HG02973 (cell line): Measurements from ENCODE around the gene ZFP36.

Source experiments
- ATAC-seq: cut with Tn5 transposase; IDR thresholded peaks from one replicate; pipeline ENCODE4 v1.9.1; 2021; ENCODE audit warnings: moderate library complexity; ENCODE audit not compliant: unreplicated experiment

ZFP36 gene

DNA sequence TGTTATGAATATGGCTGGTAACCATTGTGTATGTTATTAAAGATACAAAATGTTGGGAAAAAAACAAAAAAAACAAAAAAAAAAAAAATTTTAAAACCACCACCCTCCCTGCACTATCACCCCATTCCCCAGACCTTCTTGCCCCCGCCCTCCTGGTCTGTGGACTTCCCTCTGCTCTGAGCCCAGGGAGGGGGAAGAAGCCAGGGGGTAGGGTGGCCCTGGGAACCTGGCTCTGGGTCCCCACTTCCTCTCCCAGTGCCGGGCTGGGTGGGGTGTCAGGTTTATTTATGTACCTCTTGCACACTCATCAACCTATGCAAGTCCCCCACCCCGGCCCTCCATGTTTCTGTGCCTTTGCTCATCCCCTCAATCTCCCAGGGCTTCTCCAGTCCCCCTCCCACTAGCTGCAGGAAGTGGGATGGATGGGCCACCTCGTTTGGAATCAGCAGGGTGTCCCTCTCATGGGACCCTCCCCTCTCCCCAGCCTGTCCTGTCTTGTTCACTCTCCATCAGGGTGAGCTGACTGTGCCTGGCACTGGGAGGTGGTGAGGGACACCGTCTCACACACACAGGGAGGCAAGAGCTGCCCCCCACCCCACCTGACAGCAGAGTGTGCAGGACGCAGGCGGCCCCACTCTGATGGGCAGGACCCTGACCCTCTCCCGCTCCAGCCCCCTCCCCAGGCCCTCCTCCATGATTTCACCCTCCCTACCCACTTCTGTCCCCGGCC, 21.6 kb upstream of the ZFP36 start:
- ATAC-seq, result no peak

DNA sequence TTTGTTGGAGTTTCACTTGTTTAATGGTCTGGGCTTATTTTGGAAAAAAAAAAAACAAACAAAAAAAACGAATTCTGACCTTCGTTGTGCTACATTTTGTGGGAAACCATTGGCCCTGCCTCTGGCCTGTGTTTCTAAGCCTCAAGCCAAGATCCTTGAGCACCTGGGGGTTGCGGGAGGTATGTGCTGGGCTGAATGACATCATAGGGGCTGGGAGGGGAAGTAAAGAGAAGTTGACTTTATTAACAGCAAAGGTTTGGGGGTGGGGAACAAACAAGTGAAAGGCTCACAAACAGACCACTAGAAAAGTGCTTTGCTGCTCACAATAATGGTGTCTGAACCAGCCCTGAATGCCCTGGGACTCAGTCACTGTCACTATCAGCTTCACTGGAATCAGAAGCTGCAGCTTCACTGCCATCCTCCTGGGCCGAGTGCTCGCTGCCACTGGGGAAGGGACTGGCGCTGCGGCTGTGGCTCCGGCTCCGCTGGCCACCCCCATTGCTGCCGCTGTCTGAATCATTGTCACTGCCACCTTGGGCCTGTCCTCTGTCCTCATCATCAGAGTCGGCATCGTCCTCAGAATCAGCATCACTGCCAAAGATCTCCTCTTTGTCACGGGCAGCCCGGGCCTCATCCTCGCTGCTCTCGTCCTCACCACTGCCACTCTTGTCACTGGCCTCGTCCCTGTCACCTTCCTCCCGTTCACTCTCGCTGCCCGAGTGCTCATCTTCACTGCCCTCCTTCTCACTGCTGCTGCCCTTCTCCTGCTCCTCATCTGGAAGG, 20.8 kb upstream of the ZFP36 start:
- no peak for ATAC-seq

DNA sequence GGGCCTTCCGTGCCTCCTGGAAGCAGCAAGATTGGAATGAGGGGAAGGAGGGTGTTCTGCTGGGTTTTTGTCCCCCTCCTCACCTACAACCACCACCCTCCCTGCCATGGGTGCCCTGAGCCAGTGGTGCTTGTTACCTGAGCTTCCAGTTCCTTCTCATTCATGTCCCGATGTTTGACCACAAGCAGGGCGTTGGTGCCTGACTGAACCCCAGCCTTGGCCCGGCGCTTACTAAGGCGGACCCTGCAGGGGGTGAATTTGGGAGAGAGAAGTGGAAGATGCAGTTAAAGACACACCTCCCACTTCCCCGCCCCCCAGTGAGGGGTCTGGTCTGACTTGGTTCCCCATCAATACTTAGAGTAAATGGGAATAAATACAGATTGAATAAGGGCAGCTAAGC, 20.1 kb upstream of the ZFP36 start:
- no peak for ATAC-seq

DNA sequence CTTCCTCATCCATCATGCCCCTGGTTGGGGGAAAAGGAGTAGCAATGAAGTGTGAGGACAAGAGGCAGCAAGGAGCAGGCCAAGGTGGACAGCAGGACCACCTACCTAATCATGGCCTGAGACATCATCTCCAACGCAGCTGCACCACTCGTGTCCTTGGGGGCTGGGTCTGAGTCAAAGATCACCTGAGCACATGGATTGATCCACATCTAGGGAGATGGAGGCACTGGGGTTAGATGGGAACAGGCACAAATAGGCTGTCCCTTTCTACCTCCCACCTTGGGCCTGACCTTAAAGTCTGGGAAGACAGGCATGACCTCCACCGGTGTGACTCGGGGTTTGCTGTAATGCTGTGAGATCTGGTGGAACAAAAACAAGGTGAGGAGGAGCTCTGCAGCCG, 18.0 kb upstream of the ZFP36 start:
- ATAC-seq, result no peak

DNA sequence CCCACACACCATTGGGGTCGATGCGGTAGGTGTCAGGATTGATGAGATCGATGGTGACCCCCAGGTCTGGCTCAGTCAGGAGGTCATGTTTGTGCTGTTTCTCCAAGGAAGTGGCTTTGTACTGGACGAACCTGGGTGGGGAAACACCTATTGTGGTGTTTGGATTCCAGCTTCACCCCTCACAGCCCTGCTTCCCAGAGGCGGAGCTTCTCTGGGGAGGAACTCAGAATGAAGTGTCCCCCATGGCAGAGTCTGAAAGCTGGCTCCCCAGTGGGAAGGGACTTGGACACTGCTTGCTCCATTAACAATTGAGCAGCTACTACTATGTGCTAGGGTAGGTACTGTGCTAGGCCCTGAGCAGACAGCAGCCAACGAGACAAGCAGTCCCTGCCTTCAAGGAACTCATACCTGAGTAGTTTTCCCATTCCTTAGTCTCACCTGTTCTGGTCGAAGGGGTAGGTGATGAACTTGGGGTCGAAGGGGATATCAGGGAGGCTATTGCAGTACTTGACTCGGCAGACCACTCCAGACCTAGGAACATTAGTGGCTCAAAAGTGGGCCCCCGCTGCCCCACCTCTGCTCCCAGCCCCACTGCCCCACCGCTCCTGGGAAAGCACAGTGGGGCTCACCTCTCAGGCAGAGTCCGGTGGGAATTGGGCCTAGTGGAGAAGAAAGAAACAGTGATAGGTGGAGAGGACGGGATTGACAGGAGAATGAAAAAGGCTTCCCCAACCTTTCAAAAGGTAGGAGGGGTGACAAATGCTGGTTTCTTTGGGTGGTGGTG, 16.8 kb upstream of the ZFP36 start:
- no peak for ATAC-seq

DNA sequence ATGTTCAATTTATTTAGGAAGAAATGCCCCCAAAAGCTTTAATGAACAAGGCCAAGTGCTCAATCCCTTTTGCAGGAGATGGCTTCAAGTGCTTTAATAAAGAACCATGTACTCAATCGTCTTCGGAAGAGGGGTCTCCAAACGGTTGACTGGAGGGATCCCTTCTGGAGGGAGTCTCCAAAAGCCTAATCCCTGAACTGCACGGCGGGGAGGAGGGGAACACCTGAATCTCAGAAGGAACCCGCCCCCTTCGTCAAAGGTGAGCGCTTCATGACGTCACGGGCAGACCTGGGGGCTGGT, 16.2 kb upstream of the ZFP36 start:
- no peak for ATAC-seq

DNA sequence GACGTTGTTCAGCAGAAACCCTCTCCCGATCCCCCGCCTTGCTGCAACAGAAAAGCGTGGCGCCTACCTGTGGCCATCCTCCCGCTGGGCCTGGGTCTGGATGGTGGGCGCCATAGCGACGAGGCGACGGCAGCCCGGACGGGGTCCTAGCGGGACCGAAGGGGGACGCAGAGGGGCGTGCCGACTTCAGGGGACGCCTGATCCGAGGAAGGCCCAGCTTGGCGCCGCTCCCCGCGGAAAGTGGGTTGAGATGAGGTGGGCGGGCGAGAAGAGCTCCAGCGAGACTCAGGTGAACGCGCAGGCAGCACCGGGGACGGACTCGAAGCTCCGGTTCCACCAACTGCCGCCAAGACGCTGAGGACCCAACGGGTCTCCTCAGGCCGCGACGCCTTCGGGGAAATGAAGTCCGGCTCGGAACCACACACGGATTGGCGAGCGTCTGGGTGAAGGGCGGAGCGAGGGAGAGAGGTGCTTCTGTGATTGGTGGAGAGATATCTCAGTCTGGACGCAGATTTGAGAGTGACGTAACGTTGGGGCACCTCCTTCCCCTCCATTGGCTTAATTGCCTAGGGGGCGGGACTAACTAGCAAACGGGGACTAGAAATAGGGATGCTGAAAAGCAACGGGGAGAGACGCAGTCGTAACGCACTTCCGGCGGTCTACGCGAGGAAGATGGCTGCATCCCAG, 15.8 kb upstream of the ZFP36 start, which contains the start of the genes MED29 and PAF1:
MED29 (plus strand) TSS at position 628 of the 687 bp plus-strand sequence; CDS start at position 673, 45 bp downstream.
PAF1 (minus strand) TSS at position 356 of the 687 bp plus-strand sequence; CDS start at position 114, 242 bp downstream.
- ATAC-seq, result peak; percentile 85

DNA sequence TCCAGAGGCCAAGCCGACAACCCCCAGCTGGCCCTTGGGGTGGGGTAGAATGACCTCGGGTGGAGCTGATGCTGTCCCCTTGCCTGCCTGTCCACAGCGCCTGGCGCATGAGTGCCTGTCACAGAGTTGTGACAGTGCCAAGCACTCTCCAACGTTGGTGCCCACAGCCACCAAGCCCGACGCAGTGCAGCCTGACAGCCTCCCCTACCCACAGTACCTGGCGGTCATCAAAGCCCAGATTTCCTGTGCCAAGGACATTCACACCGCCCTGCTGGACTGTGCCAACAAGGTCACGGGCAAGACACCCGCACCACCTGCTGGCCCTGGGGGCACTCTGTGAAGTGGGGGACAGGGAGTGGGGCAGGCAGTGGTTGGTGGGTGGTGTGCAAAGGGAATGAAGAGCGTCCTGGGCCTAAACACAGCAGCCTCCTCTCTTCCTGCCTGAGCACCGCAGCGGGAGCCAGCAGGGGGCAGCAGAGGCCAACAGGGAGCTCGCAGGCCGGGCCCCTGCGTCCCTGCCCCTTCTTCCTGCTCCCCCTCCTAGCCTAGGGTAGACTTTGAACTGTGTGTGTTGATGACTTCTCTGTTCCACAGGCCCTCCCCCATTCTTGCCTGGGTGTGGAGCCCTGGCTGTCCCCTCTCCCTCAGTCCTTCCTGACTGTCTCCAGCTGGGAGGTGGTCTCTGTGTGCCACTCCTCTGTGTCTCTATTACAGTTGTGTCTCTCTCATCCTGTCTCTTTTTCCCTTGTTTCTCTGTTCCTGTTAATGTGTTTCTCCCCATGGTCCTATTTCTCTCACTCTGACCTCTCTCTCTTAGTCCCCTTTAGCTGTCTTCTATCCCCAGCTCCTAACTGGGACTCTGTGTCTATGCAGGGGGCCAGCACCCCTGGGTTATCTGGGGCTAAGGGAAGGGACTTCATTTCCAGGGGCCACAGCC, 9.0 kb upstream of the ZFP36 start:
- ATAC-seq, result peak; percentile 37

DNA sequence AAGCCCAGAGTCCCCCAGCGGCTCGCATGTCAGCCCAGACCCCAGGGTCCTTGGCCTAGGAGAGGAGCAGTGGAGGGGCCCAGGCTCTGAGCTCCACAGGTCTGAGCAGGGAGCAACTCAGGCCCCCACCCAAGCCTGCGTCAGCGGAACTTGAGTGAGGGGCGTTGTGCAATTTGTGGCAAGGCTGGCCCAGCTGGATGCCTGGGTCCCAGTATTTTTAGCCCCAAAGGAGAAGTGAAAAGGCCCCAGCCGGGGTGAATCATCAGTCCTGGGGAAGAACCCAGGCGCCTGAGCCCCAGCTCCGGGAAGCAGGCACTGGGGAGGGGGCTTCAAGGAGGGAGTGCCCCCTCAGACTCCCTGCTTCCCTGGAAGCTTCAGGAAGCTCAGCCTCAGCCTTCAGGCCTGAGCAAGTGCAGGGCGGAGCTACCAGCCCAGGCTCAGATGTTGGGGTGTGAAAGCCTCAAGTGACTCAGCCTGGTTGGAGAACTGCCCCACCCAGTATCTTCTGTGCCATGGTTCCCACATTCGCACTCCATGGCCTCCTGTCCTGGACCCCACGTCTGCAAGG, 8.3 kb upstream of the ZFP36 start:
- ATAC-seq, result no peak

DNA sequence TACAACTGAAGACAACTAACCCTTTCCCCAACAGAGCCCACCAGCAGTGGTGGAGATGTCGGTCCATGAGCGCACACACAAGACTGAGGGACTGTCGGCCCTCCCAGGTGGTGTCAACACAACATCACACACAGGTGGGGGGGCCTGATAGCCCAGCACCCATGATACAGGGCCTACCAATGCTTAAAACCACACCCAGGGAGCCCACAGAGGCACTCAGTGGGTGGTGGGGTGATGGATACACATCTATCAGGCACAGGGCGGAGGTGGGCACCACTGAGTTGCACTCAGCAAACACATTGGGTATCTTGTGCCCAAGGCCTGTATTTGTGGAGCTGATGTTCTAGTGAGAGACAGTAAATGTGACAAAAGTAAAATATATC, 7.0 kb upstream of the ZFP36 start:
- no peak for ATAC-seq

DNA sequence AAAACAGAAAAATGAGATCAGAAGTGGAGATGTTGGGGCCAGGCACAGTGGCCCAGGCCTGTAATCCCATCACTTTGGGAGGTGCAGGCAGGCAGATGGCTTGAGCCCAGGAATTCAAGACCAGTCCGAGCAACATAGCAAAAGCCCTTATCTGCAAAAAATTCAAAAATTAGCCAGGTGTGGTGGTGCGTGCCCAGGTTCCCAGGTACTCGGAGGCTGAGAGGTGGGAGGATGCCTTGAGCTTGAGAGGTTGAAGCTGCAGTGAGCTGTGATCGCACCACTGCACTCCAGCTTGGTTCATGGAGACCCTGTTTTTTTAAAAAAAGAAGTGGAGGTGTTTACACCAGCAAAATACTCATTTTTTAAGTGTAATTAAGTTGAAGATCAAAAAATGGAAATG, 6.6 kb upstream of the ZFP36 start:
- no peak for ATAC-seq

DNA sequence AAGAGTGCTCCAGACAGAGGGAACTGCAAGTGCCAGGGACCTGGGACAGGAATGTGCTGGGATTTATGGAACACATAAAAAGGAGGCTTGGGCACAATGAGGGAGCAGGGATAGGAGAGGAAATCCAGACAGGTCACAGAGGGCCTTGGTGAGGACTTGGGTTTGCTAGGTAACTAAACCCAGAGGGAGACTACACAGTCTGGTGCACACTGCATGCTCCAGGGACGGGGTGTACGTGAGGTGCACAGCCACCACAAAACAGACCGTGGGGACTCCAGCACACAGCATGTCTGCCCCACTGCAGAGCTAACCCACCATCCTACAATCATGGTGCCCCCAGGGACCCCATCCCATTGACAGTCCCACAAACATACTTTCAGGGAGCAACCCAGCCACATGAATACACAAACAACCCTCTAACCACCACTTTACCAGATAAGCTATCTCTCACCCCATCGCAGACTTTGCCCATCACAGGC, 5.5 kb upstream of the ZFP36 start:
- no peak for ATAC-seq

DNA sequence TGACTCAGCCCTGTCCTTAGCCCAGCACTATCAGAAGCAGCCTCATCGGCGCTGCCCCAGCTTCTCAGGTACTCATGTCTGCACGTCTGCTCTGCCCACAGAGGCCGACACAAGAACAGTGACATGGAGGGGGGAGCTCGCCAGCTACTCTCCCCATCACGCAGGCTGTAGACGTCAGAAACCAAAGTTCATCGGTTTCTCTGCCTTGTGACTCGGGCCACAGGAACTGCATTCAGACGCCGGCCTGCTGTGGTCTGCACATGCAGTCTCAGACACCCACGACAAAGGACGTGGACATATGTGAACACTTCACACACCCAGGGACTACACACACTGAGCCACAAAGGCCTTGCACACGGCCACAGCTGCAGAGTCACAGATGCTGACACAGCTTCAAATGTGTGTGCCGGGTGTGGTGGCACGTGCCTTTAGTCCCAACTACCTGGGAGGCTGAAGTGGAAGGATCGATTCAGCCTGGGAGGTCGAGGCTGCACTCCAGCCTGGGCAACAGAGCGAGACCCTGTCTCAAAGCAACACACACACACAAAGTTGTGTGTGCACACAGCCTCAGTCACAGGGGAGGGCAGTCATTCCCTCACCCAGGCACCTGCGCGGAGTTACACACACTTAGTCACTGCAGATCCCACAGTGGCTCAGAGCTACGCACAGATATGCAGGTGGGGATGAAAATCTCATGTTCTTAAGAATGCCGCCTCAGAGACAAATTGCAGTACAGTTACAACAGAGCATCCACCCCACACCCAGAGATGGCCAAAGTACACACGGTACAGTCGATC, 4.9 kb upstream of the ZFP36 start:
- ATAC-seq, result no peak

DNA sequence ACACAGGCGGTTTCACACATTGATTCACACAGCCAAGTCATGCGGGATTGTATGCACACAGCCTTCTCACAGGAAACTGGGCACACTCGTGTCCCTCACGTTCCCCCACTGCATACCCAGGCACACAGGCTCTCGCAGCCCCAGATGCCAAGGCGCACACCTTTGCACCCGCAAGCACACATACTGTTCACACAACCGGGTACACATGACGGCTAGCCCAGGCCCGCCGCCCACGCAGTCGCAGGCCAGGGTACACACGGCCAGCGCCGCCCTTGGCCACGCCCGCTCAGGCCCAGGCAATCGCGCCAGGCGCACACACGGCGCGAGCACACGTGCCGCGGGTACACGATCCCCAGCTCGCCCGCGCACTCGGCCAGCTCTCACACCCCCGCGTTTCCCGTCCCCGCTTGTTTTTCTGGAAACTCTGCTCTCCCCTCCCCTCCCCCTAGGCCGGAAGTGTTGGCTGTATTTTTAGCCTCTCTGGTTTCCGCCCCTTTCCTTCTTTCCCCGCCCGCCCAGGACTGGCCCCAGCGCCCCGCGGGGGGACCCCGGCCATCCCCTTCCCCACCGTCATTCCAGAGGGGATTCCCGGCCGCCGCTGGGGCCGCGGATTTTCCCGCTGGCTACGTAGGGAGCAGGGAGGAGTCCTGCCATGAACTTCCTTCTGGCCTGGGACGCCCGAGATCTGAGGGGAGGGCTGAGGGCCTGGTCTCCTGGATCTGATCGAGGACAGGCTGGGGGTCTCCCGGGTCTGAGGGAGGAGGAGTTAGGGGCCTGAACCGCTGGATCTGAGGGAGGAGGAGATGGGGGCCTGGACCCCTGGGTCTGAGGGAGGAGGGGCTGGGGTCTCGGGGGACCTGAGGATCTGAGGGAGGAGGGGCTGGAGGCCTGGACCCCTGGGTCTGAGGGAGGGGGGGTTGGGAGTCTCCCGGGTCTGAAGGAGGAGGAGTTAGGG, 4.0 kb upstream of the ZFP36 start:
- ATAC-seq, result no peak

DNA sequence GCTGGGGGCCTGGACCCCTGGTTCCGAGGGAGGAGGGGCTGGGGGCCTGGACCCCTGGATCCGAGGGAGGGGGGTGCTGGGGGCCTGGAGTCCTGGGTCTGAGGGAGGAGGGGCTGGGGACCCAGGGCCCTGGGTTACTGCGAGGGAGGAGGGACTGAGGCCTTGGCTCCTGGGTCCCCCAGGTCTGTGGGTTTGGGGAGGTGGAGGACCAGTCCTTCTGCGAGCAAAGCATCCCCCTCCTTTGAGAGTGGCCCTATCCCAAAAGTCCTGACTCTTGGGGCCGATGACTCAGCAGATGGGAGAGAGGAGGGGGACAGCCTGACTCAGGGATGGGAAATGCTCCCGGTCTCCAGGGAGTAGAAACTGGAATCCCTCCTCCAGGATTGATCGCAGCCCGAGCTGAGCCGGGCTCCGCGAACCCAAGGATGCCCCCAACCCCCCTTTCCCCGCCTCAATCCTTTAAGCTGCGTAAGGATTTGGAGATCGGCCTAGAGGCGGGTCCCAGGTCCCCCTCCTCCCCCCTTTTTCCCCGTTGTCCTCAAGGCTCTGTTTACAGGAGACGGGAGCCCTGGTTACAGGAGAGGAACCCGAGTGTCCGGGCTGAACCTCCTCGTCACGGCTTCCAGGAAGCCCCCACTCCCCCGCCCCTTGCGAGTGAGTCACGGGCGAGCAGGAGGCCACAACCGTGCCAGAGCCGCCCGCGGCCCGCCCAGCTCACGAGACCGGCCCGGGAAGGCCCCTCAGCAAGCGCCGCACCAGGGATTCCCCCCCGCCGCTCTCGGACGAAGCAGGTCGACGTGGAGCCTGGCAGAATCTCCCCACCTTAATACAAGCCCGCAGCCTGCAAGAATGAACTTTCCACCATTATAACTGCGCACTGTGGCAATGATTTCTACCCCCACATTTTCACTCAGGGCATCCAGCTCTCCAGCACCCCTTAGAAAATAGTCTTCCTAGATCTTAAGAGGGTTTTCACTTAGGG, 3.0 kb upstream of the ZFP36 start:
- ATAC-seq, result peak; percentile 28

DNA sequence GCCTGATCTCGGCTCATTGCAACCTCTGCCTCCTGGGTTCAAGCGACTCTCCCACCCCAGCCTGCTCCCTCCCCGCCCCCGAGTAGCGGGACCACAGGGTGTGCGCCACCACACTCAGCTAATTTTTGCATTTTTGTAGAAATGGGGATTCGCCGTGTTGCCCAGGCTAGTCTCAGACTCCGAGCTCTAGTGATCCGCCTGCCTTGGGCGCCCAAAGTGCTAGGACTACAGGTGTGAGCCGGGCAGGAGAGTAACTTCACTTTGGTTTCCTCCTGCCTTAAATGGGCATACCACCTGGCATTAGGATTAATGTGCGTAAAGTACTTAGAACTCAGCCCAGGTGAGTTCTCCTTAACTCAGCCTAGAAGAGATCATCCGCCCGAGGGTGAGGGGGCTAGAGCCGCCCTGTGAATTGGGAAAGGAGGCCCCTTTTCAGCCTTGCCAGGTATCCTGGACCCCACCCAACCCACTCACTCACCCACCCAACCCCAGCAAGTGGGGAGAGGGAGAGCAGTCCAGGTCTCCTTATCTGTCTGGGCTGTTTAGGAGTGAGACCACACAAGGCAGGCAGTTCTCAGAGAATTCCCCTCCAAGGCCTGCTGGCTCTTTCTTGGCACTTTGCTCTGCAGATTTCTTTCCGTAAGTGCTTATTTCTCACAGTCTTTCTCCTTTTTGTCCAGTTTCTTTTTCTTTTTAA, 1.2 kb upstream of the ZFP36 start:
- ATAC-seq, result no peak
